Cardiac fibroblast (primary cell): ENCODE results near the gene GPR39.
A peak's percentile ranks its signal among the peaks of the same experiment; 100 is the strongest.

Experiments used
- DNase-seq, 2 donors: peaks; one replicate each; pipeline versions ENCODE4 v3.0.0 to v3.0.0-alpha.2; 2010; ENCODE audit warnings: low read depth in 2 of 2
- H3K4me3 ChIP-seq, 2 donors: replicated peaks in 1 of 2; 1 replicate in 1 of 2; 2 replicates in 1 of 2; pipeline ENCODE4 v1.5.1; 2011; ENCODE audit warnings: low read depth in 2 of 2, low read length in 2 of 2, mild to moderate bottlenecking in 2 of 2, moderate library complexity in 1 of 2
- CTCF ChIP-seq: IDR thresholded peaks from one replicate; pipeline ENCODE4 v1.5.1; 2011; ENCODE audit warnings: low read depth, mild to moderate bottlenecking, low read length, inconsistent platforms

GPR39 gene

GRCh38 chr2:132547090-132547687, 130.6 kb downstream of the GPR39 start:
- H3K4me3 ChIP-seq = no peak overlapping the region
- peak; percentile 65 for TF ChIP-seq CTCF
- DNase-seq = peak; percentile 83 to 88

DNA sequence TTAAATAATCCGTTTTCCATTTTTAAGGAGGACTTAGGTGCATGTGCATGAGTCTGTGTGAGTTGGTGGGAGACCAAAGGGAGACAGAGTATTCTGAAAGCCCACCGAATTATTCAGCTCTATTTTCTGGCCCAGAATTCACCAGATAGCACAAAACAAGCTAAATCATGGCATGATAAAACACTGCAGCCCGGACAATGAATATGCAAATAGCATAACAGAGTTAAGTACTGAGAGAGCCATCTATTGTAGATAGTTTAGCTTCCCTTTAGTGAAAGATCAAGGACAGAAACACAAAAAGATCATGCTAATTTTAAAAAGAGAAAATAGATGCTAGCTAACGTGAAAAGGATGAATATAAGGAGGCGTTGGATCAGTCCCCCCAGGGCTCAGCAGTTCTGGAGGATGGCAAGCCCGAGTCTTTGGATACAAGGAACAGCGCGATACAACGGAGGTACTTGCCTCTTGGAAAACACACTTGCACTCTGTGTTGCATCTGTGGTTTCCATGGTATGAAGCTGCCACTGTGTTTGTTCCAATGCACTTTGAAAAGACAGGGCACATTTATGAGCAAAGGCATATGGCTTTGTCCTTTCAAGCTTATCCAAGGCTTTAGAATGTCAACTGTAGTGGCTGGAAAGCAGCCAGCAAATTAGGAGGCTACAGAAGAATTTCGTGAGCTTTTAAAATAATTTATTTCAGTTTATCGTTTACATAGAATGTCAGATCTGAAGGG, 133.5 kb downstream of the GPR39 start:
- no peak for TF ChIP-seq CTCF
- no peak overlapping the region for H3K4me3 ChIP-seq
- peak in 1 of 2 donors; percentile 4 for DNase-seq

DNA sequence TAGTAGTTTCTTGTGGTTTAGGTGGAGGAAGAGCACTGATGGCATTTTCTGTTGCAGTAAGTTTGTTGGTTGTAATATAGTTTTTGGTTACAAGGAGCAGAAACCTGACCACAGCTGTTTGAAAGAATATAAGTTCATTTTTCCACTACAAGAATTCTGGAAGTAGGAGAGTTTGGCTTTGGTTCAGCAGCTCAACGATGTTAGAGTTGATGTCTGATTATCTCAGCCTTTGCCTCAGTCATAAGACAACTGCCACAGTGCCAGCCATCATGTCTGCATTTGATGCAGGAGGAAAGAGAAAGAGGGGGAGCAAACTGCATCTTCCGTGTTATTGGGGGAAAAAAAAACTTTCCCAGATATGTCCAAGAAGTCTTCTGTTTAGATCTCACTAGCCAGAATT, 134.3 kb downstream of the GPR39 start:
- H3K4me3 ChIP-seq = no peak overlapping the region
- no peak for TF ChIP-seq CTCF
- DNase-seq = peak in 1 of 2 donors; percentile 15

- DNase-seq = no peak
- H3K4me3 ChIP-seq = no peak overlapping the region
- TF ChIP-seq CTCF = no peak
These were observed 141.1 kb downstream of the GPR39 start for GRCh38 chr2:132557694-132558093.

GRCh38 chr2:132559326-132559725, 142.7 kb downstream of the GPR39 start:
- H3K4me3 ChIP-seq = no peak overlapping the region
- no peak for DNase-seq
- no peak for TF ChIP-seq CTCF

- TF ChIP-seq CTCF = no peak
- H3K4me3 ChIP-seq = no peak overlapping the region
- DNase-seq = no peak
These were observed 143.3 kb downstream of the GPR39 start for GRCh38 chr2:132559921-132560320.

DNA sequence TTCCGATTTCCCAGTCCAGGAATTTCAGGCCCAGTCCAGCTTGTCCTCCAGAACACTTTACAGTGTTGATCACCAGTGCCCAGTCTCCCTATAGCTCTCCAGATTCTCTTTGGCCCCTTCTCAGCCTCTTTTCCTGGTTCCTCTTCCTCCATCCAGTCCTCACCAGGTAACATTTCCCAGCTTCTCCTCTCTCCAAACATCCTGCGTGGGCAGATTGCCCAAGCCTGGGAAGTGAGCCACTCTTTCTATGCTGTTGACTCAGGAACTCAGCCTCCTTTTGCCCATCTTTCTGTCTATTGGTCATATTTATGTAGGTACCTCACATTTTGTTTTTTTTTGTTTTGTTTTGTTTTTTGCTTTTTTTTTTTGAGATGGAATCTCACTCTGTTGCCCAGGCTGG, 144.0 kb downstream of the GPR39 start:
- H3K4me3 ChIP-seq = no peak overlapping the region
- TF ChIP-seq CTCF = no peak
- DNase-seq = no peak
